GM19239 (cell line): ENCODE measurements around the gene TMEM129.
"Not testable (repeated sequence)": the region's sequence is repeated elsewhere in the genome, so short reads cannot be mapped to it uniquely, and the experiment has no call there.

ENCODE experiments used
- DNase-seq: peaks from one replicate; pipeline ENCODE4 v3.0.0; 2011; ENCODE audit warnings: low spot score; ENCODE audit not compliant: insufficient read length
- FAIRE-seq: peaks from 2 replicates; lab custom pipeline; 2011; peaks lifted over from hg19 to GRCh38; lab: Jason Lieb, UNC

The TMEM129 gene

DNA sequence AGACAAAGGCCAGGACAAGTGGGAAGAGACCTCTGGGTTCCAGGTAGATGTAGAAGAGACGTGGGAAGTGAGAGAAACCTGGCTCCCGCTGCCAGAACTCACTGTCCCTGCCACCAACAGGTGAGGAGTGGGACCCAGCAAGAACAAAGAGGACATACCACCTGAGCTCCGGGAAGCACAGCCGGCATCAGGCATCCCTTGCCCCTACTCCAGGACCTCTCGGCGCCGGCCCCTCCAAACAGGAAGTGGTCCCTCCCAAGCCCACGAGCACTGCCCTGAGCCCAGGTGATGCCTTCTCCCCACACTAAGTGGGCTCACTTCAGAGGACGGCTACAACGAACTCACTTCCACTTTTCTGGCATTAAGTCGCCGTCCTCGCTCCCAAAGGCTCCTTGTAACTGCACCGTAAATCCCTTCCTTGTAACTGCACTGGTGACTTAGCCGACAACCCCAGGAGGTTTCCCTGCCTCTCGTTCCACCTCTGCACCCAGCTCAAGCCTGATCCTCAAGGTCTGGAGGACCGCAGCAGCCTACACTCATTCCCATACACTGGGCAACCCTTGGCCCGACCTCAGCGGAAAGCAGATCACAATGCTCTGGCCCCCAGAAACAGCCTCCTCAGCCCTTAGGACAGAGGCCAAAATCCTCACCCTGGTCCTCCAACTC is 45.9 kb downstream of the TMEM129 start:
- DNase-seq (no peak), FAIRE-seq (no peak)

GRCh38 chr4:1674682-1675081 is 46.4 kb downstream of the TMEM129 start:
- no peak for DNase-seq
- FAIRE-seq, result no peak

- no peak for FAIRE-seq
- DNase-seq, result no peak
These were observed 47.5 kb downstream of the TMEM129 start for GRCh38 chr4:1673671-1674070.

DNA sequence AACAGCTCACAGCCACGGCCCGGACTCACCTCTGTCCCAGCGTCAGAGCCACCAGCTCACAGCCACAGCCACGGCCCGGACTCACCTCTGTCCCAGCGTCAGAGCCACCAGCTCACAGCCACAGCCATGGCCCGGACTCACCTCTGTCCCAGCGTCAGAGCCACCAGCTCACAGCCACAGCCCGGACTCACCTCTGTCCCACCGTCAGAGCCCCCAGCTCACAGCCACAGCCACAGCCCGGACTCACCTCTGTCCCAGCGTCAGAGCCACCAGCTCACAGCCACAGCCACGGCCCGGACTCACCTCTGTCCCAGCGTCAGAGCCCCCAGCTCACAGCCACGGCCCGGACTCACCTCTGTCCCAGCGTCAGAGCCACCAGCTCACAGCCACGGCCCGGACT is 50.1 kb downstream of the TMEM129 start:
- not testable (repeated sequence) for FAIRE-seq, DNase-seq

DNA sequence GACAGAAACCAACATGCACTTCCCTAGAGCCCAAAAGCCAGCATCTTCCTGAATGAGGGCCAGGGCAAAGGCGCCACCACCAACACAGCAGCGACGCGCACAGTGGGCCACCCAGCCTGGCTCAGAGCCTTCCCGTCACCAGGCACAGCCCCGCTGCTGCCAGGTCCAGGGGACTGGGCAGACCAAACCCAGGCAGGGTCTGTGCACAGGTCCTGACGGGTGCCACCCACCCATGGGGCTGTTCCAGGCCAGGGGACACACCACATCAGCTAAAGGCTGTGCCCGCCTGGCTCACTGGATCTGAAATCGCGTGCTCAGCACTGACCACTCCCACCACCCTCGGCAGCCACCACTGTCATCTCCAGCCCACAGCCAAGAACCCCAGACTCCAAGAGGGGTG is 50.8 kb downstream of the TMEM129 start:
- FAIRE-seq (no peak), DNase-seq (no peak)

DNA sequence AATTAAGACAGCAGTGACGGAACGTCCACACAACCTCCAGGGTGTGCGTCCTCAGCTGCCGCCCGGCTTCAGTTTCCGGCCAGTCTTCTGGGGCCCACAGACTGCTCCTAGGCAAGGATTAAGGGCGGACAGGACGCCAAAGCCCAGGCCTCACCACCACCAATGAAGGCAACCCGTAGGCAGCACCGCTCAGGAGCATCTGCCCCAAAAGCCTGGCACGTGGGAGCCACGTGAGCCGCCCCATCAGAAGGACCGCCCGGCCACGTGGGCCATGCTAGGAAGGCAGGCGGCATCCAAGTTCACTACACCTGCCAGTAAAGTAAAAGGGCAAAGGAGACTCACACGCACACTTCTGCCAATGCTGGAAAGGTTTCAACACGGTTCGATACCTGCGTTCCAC is 51.3 kb downstream of the TMEM129 start:
- FAIRE-seq (no peak), DNase-seq (no peak)

- FAIRE-seq (no peak), DNase-seq (no peak)
These were observed 51.9 kb downstream of the TMEM129 start for GRCh38 chr4:1669270-1669669.

DNA sequence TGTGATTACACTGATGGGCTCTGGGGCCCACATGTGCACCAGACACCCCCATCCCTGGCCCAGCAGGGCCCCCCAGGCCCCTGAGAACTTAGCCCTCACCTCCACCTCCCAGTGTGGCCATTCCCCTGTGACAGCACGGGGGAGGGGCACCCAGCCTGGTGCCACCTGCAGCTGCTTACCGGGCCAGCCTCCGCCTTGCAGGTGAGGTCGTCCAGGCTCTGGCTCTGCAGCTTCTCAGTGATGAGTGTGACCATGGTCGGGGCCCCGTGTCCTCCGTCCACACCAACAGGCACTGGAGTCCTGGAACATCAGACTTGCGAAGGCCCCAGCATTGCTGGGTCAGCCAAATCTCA is 52.7 kb downstream of the TMEM129 start:
- FAIRE-seq (no peak), DNase-seq (no peak)

DNA sequence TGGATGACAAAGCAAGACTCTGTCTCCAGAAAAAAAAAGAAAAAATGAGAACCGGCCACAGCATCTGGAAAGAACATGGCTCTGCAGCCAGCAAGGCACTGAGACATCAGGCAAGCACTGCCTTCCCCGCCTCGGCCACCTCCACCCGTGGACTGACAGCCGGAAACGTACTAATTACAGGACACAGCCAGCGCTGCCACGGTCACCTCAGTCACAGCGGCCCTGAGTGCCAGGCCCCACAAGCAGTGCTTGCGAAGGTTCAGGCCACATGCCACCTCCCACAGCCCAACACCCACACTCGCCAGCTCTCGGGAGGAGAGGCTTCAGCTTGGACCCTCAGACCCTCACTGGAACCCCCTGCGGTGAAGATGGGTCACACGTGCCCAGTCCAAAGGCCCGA is 53.9 kb downstream of the TMEM129 start:
- no peak for DNase-seq
- no peak for FAIRE-seq

- no peak for FAIRE-seq
These were observed 54.7 kb downstream of the TMEM129 start for GRCh38 chr4:1666391-1666790.

More at GRCh38 chr4:1666391-1666790, 54.7 kb downstream of the TMEM129 start:
- no peak for DNase-seq
